Measurements from ENCODE around the gene KIF4A.
"Not testable (repeated sequence)": the region's sequence is repeated elsewhere in the genome, so short reads cannot be mapped to it uniquely, and the experiment has no call there.

KIF4A gene

GRCh38 chrX:70386235-70386634 is 96.3 kb downstream of the KIF4A start:
- Histone ChIP-seq H3K4me3 (ENCODE audit: low read depth, low read length) (no peak overlapping the region), H3K27ac (no peak overlapping the region), H3K36me3 (peaks cover 24% of the 10 kb centered on the region), H3K27me3 (ENCODE audit: insufficient read depth, low read depth, severe bottlenecking) (peaks cover 2% of the 10 kb centered on the region), H3K9me3 (ENCODE audit: severe bottlenecking) (no peaks in the 10 kb centered on the region)
- no peak for DNase-seq
- no peak for TF ChIP-seq CTCF (IDR thresholded peaks at IDR 0.05; ENCODE audit: low read depth, low read length)

GRCh38 chrX:70398899-70399298 is 109.0 kb downstream of the KIF4A start:
- peaks cover 24% of the 10 kb centered on the region for H3K36me3 ChIP-seq
- no peak for DNase-seq

DNA sequence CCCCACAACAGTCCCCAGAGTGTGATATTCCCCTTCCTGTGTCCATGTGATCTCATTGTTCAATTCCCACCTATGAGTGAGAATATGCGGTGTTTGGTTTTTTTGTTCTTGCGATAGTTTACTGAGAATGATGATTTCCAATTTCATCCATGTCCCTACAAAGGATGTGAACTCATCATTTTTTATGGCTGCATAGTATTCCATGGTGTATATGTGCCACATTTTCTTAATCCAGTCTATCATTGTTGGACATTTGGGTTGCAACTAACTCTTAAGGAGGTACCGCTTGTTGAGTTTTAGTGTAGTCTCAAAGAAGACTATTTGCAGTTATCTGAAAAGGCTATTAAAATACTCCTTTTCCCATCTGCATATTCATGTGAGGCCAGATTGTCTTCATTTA is 110.3 kb downstream of the KIF4A start:
- not testable (repeated sequence) for DNase-seq; H3K27me3 ChIP-seq (ENCODE audit: insufficient read depth, low read depth, severe bottlenecking); H3K4me3 ChIP-seq (ENCODE audit: low read depth, low read length); H3K9me3 ChIP-seq (ENCODE audit: severe bottlenecking); H3K27ac ChIP-seq
- peaks cover 32% of the 10 kb centered on the region for H3K36me3 ChIP-seq

More at GRCh38 chrX:70398899-70399298, 109.0 kb downstream of the KIF4A start:
- Histone ChIP-seq H3K27me3 (ENCODE audit: insufficient read depth, low read depth, severe bottlenecking) (peaks cover 3% of the 10 kb centered on the region), H3K9me3 (ENCODE audit: severe bottlenecking) (no peaks in the 10 kb centered on the region), H3K27ac (no peak overlapping the region), H3K4me3 (ENCODE audit: low read depth, low read length) (no peak overlapping the region)
- TF ChIP-seq CTCF (IDR thresholded peaks at IDR 0.05; ENCODE audit: low read depth, low read length) = no peak

DNA sequence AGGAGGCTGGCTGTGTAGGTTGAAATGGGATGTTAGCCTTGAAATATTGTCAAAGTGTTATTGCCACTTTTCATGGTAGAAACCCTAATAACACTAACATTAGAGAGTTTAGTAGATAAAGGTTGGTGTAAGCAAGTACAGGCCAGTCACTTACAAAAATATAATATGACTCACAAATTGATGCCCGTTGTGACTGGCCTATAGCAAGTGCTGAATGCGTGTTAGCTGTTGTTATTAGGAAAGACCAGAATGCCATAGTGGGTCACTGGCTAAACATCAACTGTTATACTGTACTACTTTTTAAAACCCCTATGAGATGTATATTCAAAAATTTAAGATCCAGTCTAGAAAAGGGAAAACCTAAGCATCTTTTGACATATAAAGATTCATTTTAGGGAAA is 112.8 kb downstream of the KIF4A start:
- Histone ChIP-seq H3K27me3 (ENCODE audit: insufficient read depth, low read depth, severe bottlenecking) (no peaks in the 10 kb centered on the region), H3K9me3 (ENCODE audit: severe bottlenecking) (no peaks in the 10 kb centered on the region), H3K36me3 (peaks cover 44% of the 10 kb centered on the region), H3K4me3 (ENCODE audit: low read depth, low read length) (no peak overlapping the region), H3K27ac (no peak overlapping the region)
- no peak for DNase-seq
- TF ChIP-seq CTCF (IDR thresholded peaks at IDR 0.05; ENCODE audit: low read depth, low read length) = no peak

DNA sequence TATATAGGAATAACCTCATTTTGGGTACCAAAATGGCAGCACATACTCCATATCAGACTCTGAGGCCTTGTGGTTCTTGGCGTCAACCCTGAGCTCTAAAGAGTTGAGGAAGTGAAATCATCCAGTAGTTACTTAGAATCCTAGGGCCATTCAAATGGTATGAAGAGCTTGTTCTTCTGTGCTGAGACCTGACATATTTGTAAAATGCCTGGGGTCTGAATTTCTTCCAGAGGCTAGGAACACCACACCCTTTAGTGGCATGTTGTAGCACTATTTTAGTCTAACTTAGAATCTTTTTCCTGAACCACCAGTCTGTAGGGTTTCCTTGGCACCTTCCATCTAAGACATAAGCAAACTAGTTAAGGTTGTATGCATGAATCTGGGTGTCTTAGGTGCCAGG is 115.1 kb downstream of the KIF4A start:
- TF ChIP-seq CTCF (IDR thresholded peaks at IDR 0.05; ENCODE audit: low read depth, low read length) = no peak
- H3K36me3 ChIP-seq = peaks cover 50% of the 10 kb centered on the region
- DNase-seq = no peak
- no peak overlapping the region for H3K4me3 ChIP-seq (ENCODE audit: low read depth, low read length)
- H3K27ac ChIP-seq = no peak overlapping the region
- no peaks in the 10 kb centered on the region for H3K9me3 ChIP-seq (ENCODE audit: severe bottlenecking)
- no peaks in the 10 kb centered on the region for H3K27me3 ChIP-seq (ENCODE audit: insufficient read depth, low read depth, severe bottlenecking)

DNA sequence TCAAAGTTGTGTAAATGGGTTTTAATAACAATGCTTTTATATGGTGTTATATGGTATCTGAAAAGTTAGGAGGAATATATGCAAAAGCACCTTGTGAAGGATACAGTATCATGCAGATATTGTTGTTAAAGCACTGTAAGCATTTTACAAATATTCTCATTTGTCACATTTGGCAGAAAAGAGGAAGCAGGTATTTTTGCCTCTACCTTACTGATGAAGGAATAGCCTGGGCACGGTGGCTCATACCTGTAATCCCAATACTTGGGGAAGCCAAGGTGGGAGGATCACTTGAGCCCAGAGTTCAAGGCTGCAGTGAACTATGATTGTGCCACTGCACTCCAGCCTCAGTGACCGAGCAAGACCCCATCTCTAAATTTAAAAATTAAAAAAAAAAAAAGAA is 121.0 kb downstream of the KIF4A start:
- Histone ChIP-seq H3K36me3 (peaks cover 30% of the 10 kb centered on the region), H3K9me3 (ENCODE audit: severe bottlenecking) (no peaks in the 10 kb centered on the region), H3K27ac (no peak overlapping the region), H3K27me3 (ENCODE audit: insufficient read depth, low read depth, severe bottlenecking) (peaks cover 2% of the 10 kb centered on the region), H3K4me3 (ENCODE audit: low read depth, low read length) (no peak overlapping the region)
- DNase-seq = no peak
- TF ChIP-seq CTCF (IDR thresholded peaks at IDR 0.05; ENCODE audit: low read depth, low read length) = no peak

All from WERI-Rb-1 (cell line).